Type B pancreatic cell (in vitro differentiated cells): ENCODE measurements around the gene OR52B6. TPM values are rescaled to one million over a fixed set of nuclear protein-coding genes. Genes with fewer than 3 reads are reported as not detected.

Experiments used
- DNase-seq: peaks from one replicate; pipeline ENCODE4 v3.0.0; 2021; ENCODE audit warnings: mixed read lengths; ENCODE audit not compliant: unreplicated experiment; ENCODE audit errors: extremely low spot score
- H3K27ac Mint-ChIP-seq: 2 replicates; pipeline ENCODE4 v1.8.0; 2021; ENCODE audit warnings: mild to moderate bottlenecking, mixed read lengths
- H3K27me3 Mint-ChIP-seq: 2 replicates; pipeline ENCODE4 v1.8.0; 2021; ENCODE audit warnings: mixed read lengths
- H3K36me3 Mint-ChIP-seq: 2 replicates; pipeline ENCODE4 v1.8.0; 2021; ENCODE audit warnings: mixed read lengths
- H3K4me1 Mint-ChIP-seq: one replicate; pipeline ENCODE4 v1.8.0; 2021; ENCODE audit warnings: mixed read lengths; ENCODE audit not compliant: unreplicated experiment
- H3K4me3 Mint-ChIP-seq: 2 replicates; pipeline ENCODE4 v1.8.0; 2021; ENCODE audit warnings: mild to moderate bottlenecking, mixed read lengths
- H3K9me3 Mint-ChIP-seq: 2 replicates; pipeline ENCODE4 v1.8.0; 2021; ENCODE audit warnings: mixed read lengths
- CTCF ChIP-seq: fragments of 200-600 bp; sonication (generic); conservative IDR thresholded peaks from 2 replicates; pipeline ENCODE4 v1.5.0; 2021; ENCODE audit warnings: antibody characterized with exemption, mild to moderate bottlenecking
- total RNA-seq: library from RNA; stranded (reverse); gene quantifications from 2 replicates; pipeline ENCODE4 v1.2.1, GENCODE V29; 2021; ENCODE audit warnings: low replicate concordance

Gene OR52B6
- total RNA-seq, 1 donor from 2014 or later: not detected

DNA sequence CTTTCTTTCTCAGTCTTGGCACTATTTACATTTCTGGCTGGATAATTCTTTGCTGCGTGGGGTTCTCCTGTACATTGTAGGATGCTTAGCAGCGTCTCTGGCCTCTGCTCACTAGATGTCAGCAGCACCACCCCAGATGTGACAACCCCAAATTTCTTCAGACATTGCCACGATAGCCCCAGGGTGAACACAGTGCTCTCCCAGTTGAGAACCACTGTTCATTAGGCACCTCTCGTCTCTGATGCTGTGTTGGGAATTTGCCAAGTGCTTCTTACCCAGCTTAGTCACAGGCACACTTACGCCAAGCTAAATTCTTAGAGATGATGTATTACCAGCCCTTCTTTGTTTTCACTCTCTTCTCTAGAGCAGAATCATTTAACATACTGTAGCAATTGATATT lies 25.2 kb downstream of the OR52B6 start:
- Mint-ChIP-seq H3K27me3 (no peaks in the 10 kb centered on the region), H3K36me3 (peaks cover 15% of the 10 kb centered on the region), H3K9me3 (no peaks in the 10 kb centered on the region), H3K4me3 (no peak overlapping the region), H3K4me1 (no peaks in the 10 kb centered on the region), H3K27ac (no peak overlapping the region)
- TF ChIP-seq CTCF: no peak
- no peak for DNase-seq

DNA sequence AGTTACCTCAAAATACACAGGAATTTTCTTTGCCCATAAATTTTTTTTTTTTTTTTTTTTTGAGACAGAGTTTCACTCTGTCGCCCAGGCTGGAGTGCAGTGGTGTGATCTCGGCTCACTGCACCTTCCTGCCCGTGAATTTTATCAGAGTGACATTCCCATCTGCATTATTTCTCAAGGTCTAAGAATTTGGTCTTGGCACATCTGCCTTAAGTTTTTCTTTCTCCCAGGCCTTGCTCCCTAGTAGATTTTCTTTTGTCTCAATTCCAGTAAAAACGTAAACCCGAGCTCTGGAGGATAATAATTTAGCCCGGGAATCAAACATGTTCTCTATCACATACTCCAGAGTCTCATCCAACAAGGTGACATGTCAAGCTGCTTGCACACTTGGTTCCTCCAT lies 28.1 kb downstream of the OR52B6 start:
- Mint-ChIP-seq H3K4me3 (no peak overlapping the region), H3K36me3 (peaks cover 15% of the 10 kb centered on the region), H3K27me3 (no peaks in the 10 kb centered on the region), H3K4me1 (no peaks in the 10 kb centered on the region), H3K9me3 (no peaks in the 10 kb centered on the region), H3K27ac (no peak overlapping the region)
- no peak for DNase-seq
- TF ChIP-seq CTCF: no peak

- Mint-ChIP-seq H3K27ac (no peak overlapping the region), H3K4me3 (no peak overlapping the region), H3K9me3 (no peaks in the 10 kb centered on the region), H3K36me3 (peaks cover 15% of the 10 kb centered on the region), H3K4me1 (no peaks in the 10 kb centered on the region), H3K27me3 (no peaks in the 10 kb centered on the region)
- no peak for DNase-seq
- no peak for TF ChIP-seq CTCF
Measured at GRCh38 chr11:5610446-5610845, 29.8 kb downstream of the OR52B6 start.

- no peaks in the 10 kb centered on the region for H3K27me3 Mint-ChIP-seq
- peaks cover 11% of the 10 kb centered on the region for H3K36me3 Mint-ChIP-seq
- no peak for DNase-seq
Measured at GRCh38 chr11:5611627-5612026, 30.9 kb downstream of the OR52B6 start.

DNA sequence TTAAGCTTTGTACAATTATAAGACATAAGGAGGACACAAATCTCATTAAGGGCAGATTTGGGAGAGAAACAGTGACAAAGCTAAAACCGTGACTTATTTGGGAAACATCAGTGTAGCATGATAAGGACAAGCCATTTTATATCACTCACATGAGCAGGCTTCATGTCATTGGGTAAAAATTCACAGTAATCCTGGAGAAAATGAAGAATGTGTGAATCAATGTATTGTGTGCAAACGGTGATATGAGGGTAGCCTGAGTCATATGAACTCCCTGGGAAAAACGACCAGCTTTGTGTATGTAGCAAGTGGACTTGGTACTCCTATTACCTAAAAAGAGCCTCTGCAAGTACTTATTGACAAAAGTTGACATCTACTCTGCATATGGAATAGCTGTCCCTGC lies 38.1 kb downstream of the OR52B6 start:
- no peak overlapping the region for H3K4me3 Mint-ChIP-seq
- no peak for DNase-seq
- TF ChIP-seq CTCF: no peak
- H3K27me3 Mint-ChIP-seq: no peaks in the 10 kb centered on the region
- H3K27ac Mint-ChIP-seq: no peak overlapping the region
- H3K36me3 Mint-ChIP-seq: no peaks in the 10 kb centered on the region
- peaks cover 5% of the 10 kb centered on the region for H3K9me3 Mint-ChIP-seq
- H3K4me1 Mint-ChIP-seq: peaks cover 13% of the 10 kb centered on the region

More at GRCh38 chr11:5611627-5612026, 30.9 kb downstream of the OR52B6 start:
- Mint-ChIP-seq H3K4me3 (no peak overlapping the region), H3K27ac (no peak overlapping the region), H3K9me3 (no peaks in the 10 kb centered on the region), H3K4me1 (no peaks in the 10 kb centered on the region)
- no peak for TF ChIP-seq CTCF
